AG04449 (cell line): Measurements from ENCODE around the gene G3BP2.
"Not testable (repeated sequence)": the region's sequence is repeated elsewhere in the genome, so short reads cannot be mapped to it uniquely, and the experiment has no call there.

Experiments used
- CTCF ChIA-PET: fragments of 350-600 bp; formaldehyde crosslinking; extraction: SDS; loops from one replicate; lab custom pipeline; 2021; ENCODE audit warnings: antibody characterized with exemption; lab: Yijun Ruan, JAX
- POLR2A ChIA-PET: fragments of 400-600, 350-600 bp; formaldehyde crosslinking; extraction: SDS; loops from one replicate; lab custom pipeline; 2020; ENCODE audit warnings: antibody characterized with exemption, inconsistent platforms; lab: Yijun Ruan, JAX
- DNase-seq: peaks from one replicate; pipeline ENCODE4 v3.0.0-alpha.2; 2010; ENCODE audit warnings: low read depth, low spot score
- H3K4me3 ChIP-seq: 2 replicates; pipeline ENCODE4 v1.5.1; 2011; ENCODE audit warnings: low read depth, mild to moderate bottlenecking, control low read depth, low read length
- CTCF ChIP-seq: IDR thresholded peaks from one replicate; pipeline ENCODE4 v1.5.1; 2011; ENCODE audit warnings: mild to moderate bottlenecking, moderate library complexity, low read length, control low read depth, inconsistent platforms; ENCODE audit not compliant: insufficient read depth; ENCODE audit errors: missing control alignments

G3BP2 gene

GRCh38 chr4:75675004-75675531, 1.9 kb upstream of the G3BP2 start:
- no peak for DNase-seq
- POLR2A ChIA-PET: no interaction called here
- no peak overlapping the region for H3K4me3 ChIP-seq
- no peak for TF ChIP-seq CTCF
- CTCF ChIA-PET: interaction anchor here (6.5 kb wide), 1 partner anchor 48 kb away, joined by 35 read pairs; the partner anchor contains the start of gene USO1

GRCh38 chr4:75673959-75674328, 733 bp upstream of the G3BP2 start:
- H3K4me3 ChIP-seq: peak overlapping the region; percentile 90
- DNase-seq: no peak
- ChIA-PET POLR2A (interaction anchor here (1.8 kb wide), 1 partner anchor 50 kb away, joined by 7 read pairs; the partner anchor contains the start of gene USO1), CTCF (interaction anchor here (6.5 kb wide), 1 partner anchor 50 kb away, joined by 35 read pairs; the partner anchor contains the start of gene USO1)
- TF ChIP-seq CTCF: no peak

GRCh38 chr4:75672461-75673026, 667 bp downstream of the G3BP2 start:
- ChIA-PET CTCF (interaction anchor here (1.2 to 6.5 kb wide), 2 partner anchors 19 to 51 kb away, joined by 3 to 35 read pairs; partner anchors contain the start of gene USO1), POLR2A (interaction anchor here (1.4 to 1.8 kb wide), 2 partner anchors 51 to 53 kb away, joined by 6 to 7 read pairs; partner anchors contain the start of gene USO1)
- DNase-seq: no peak
- peak overlapping the region; percentile 90 for H3K4me3 ChIP-seq
- no peak for TF ChIP-seq CTCF

GRCh38 chr4:75671802-75672421, 1.3 kb downstream of the G3BP2 start:
- DNase-seq: no peak
- TF ChIP-seq CTCF: no peak
- POLR2A ChIA-PET: interaction anchor here (1.0 to 1.4 kb wide), 2 partner anchors 52 to 53 kb away, joined by 4 to 6 read pairs; partner anchors contain the start of gene USO1
- CTCF ChIA-PET: interaction anchor here (1.2 to 6.5 kb wide), 3 partner anchors 19 to 176 kb away, joined by 3 to 35 read pairs (median 4); partner anchors contain the start of gene USO1
- peak overlapping the region; percentile 90 for H3K4me3 ChIP-seq

- POLR2A ChIA-PET: no interaction called here
- DNase-seq: no peak
- CTCF ChIA-PET: interaction anchor here (1.2 kb wide), 1 partner anchor 15 kb away, joined by 4 read pairs; no protein-coding TSS in a partner anchor
- H3K4me3 ChIP-seq: no peak overlapping the region
- no peak for TF ChIP-seq CTCF
Measured at GRCh38 chr4:75668596-75668995, 4.6 kb downstream of the G3BP2 start.

GRCh38 chr4:75667636-75668035, 5.6 kb downstream of the G3BP2 start:
- POLR2A ChIA-PET, CTCF ChIA-PET, H3K4me3 ChIP-seq, DNase-seq: not testable (repeated sequence)
